A549 treated with AZD9567 at 1 μM for 4 hours (cell line): ENCODE measurements around the gene ACAD11. TPM values are rescaled to one million over a fixed set of nuclear protein-coding genes. Genes with fewer than 3 reads are reported as not detected.

Experiments used
- total RNA-seq: library from RNA; stranded (reverse); fragments of 200-300 nt; extraction: Qiagen RNA extraction; gene quantifications from 5 replicates; pipeline ENCODE4 v1.2.3, GENCODE V29; 2022; ENCODE audit not compliant: insufficient read depth

ACAD11 gene, protein sequence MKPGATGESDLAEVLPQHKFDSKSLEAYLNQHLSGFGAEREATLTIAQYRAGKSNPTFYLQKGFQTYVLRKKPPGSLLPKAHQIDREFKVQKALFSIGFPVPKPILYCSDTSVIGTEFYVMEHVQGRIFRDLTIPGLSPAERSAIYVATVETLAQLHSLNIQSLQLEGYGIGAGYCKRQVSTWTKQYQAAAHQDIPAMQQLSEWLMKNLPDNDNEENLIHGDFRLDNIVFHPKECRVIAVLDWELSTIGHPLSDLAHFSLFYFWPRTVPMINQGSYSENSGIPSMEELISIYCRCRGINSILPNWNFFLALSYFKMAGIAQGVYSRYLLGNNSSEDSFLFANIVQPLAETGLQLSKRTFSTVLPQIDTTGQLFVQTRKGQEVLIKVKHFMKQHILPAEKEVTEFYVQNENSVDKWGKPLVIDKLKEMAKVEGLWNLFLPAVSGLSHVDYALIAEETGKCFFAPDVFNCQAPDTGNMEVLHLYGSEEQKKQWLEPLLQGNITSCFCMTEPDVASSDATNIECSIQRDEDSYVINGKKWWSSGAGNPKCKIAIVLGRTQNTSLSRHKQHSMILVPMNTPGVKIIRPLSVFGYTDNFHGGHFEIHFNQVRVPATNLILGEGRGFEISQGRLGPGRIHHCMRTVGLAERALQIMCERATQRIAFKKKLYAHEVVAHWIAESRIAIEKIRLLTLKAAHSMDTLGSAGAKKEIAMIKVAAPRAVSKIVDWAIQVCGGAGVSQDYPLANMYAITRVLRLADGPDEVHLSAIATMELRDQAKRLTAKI
- total RNA-seq = 3.9 to 6.9 TPM (median 4.3 TPM) in 5 replicates

GRCh38 chr3:132659365-132660051 lies at the start of gene ACAD11:
TSS of gene ACAD11 (minus strand) at chr3:132659809. CDS start at chr3:132659751, 58 bp downstream.

GRCh38 chr3:132660052-132660810 lies 622 bp upstream of the ACAD11 start, which contains the start of gene UBA5:
TSS of gene UBA5 (plus strand) at chr3:132660329. CDS start at chr3:132660538, 209 bp downstream.

GRCh38 chr3:132596816-132597433 lies 62.7 kb downstream of the ACAD11 start, which contains the start of gene ACKR4:
TSS of gene ACKR4 (plus strand) at chr3:132597270. CDS start at chr3:132600398, 3,128 bp downstream.

Other genes with a start within 250 kb of the ACAD11 start
- 10.7 to 14.3 TPM (median 13.1 TPM) in 5 replicates for gene DNAJC13, start 242.3 kb downstream of the ACAD11 start, total RNA-seq
- gene ACKR4, start 62.5 kb downstream of the ACAD11 start, total RNA-seq = not detected in 5 replicates
- gene UBA5, start 520 bp upstream of the ACAD11 start, total RNA-seq = 22.2 to 58.5 TPM (median 28.4 TPM) in 5 replicates
- gene NPHP3, start 62.6 kb upstream of the ACAD11 start, total RNA-seq = 7.5 to 12.2 TPM (median 8.8 TPM) in 5 replicates